Measurements from ENCODE around the gene SLC4A1. TPM values are rescaled to one million over a fixed set of nuclear protein-coding genes. Genes with fewer than 3 reads are reported as not detected.

The SLC4A1 gene
- total RNA-seq, 1 donor = not detected

DNA sequence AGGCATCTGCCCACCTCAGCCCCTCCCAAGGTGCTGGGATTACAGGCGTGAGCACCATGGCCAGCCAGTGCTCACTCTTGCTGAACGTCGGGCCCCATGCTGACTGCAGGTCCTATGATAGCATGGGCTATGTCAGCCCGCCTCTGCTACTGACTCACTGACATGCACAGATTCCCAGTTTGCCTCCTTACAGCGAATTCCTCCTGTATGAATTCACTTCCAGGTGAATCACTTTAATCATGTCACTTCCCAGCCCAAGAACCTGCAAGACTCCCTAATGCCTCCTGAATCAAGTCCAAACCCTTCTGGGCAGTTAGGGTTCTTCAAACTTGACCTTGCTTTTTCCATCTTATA is 32.4 kb downstream of the SLC4A1 start:
- no peak for DNase-seq (ENCODE audit: low read depth)
- H3K4me3 ChIP-seq (ENCODE audit: low read depth, low read length) = no peak overlapping the region
- TF ChIP-seq, protein P1, sequence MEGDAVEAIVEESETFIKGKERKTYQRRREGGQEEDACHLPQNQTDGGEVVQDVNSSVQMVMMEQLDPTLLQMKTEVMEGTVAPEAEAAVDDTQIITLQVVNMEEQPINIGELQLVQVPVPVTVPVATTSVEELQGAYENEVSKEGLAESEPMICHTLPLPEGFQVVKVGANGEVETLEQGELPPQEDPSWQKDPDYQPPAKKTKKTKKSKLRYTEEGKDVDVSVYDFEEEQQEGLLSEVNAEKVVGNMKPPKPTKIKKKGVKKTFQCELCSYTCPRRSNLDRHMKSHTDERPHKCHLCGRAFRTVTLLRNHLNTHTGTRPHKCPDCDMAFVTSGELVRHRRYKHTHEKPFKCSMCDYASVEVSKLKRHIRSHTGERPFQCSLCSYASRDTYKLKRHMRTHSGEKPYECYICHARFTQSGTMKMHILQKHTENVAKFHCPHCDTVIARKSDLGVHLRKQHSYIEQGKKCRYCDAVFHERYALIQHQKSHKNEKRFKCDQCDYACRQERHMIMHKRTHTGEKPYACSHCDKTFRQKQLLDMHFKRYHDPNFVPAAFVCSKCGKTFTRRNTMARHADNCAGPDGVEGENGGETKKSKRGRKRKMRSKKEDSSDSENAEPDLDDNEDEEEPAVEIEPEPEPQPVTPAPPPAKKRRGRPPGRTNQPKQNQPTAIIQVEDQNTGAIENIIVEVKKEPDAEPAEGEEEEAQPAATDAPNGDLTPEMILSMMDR (IDR thresholded peaks at IDR 0.05; ENCODE audit: insufficient read depth, low read depth, low read length) = no peak

GRCh38 chr17:44233582-44233981 is 34.4 kb downstream of the SLC4A1 start:
- no peak overlapping the region for H3K4me3 ChIP-seq (ENCODE audit: low read depth, low read length)
- TF ChIP-seq, protein P1 (IDR thresholded peaks at IDR 0.05; ENCODE audit: insufficient read depth, low read depth, low read length) = no peak
- DNase-seq (ENCODE audit: low read depth) = no peak

DNA sequence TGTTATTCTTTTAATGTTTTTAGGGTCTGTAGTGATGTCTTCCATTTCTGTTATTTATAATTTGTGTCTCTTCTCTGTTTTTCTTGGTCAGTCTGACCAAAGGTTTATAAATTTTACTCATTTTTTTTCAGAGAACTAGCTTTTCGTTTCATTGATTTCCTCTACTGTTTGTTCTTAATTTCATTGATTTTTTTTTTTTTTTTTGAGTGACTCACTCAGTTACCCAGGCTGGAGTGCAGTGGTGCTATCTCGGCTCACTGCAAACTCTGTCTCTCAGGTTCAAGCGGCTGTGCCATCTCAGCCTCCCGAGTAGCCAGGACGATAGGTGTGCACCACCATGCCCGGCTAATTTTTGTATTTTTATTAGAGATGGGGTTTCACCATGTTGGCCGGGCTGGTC is 35.9 kb downstream of the SLC4A1 start:
- TF ChIP-seq, protein P1 (IDR thresholded peaks at IDR 0.05; ENCODE audit: insufficient read depth, low read depth, low read length) = no peak
- no peak for DNase-seq (ENCODE audit: low read depth)
- H3K4me3 ChIP-seq (ENCODE audit: low read depth, low read length) = no peak overlapping the region

- no peak for DNase-seq (ENCODE audit: low read depth)
- TF ChIP-seq, protein P1 (IDR thresholded peaks at IDR 0.05; ENCODE audit: insufficient read depth, low read depth, low read length) = no peak
- no peak overlapping the region for H3K4me3 ChIP-seq (ENCODE audit: low read depth, low read length)
These were observed 37.8 kb downstream of the SLC4A1 start for GRCh38 chr17:44230140-44230539.

DNA sequence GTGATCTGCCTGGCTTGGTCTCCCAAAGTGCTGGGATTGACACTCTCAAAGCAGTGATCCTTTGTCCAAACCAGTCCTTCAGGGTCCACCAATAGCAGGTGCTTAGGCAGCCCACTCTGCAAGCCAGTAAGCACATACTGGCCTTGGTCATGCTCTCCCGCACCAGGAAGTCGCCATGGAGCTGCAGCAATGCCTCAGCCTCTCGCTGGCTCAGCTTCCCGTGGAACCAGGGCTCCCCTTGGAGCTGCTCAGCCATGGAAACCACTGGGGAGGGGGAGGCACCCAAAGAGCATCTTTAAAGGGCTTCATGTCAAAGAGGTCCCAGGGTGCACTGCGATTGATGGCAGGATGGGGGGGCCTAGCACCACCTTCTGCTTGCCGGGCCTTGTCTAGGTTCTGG is 38.8 kb downstream of the SLC4A1 start:
- TF ChIP-seq, protein P1 (IDR thresholded peaks at IDR 0.05; ENCODE audit: insufficient read depth, low read depth, low read length) = no peak
- DNase-seq (ENCODE audit: low read depth) = no peak
- no peak overlapping the region for H3K4me3 ChIP-seq (ENCODE audit: low read depth, low read length)

DNA sequence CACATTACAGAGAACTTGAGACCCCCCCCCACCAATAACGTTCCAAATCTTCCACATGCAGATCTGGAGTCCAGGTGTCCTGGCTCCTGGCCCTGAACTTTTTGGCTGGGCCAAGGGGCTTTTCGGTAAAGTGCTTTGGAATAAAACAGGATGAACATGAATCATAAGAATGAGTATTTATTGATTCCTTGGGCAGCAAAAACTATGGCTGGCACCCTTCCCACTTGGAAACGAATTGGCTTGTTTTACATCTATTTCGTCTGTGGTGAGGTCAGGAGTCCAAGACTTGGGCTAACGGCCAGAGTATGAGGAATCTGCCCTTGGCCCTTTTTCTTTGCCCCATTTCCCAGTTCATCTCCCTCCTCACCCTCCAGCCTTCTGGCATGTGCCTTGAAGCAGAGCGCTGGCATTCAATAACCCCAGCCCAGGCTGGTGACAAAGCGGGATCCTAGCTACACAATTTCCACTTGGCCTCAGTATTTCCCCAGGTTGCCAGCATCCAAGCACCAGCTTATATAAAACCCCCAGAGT is 44.3 kb downstream of the SLC4A1 start:
- TF ChIP-seq, protein P1 (IDR thresholded peaks at IDR 0.05; ENCODE audit: insufficient read depth, low read depth, low read length) = no peak
- no peak overlapping the region for H3K4me3 ChIP-seq (ENCODE audit: low read depth, low read length)
- peak; percentile 20 for DNase-seq (ENCODE audit: low read depth)

All from fibroblast of villous mesenchyme (primary cell).